ENCODE measurements around the gene HOXA2. TPM values are rescaled to one million over a fixed set of nuclear protein-coding genes. Genes with fewer than 3 reads are reported as not detected.

Gene HOXA2
- total RNA-seq, 2 experiments from 2014 or later, result 0.25 to 0.42 TPM

GRCh38 chr7:27142580-27143022 lies 40.1 kb upstream of the HOXA2 start:
- H3K9me3 ChIP-seq (ENCODE audit: low read length), result no peaks in the 10 kb centered on the region
- peaks cover 15% of the 10 kb centered on the region for H3K36me3 ChIP-seq (ENCODE audit: insufficient read depth, low read length)
- TF ChIP-seq CTCF (conservative IDR thresholded peaks at IDR 0.05; ENCODE audit: low read length) (no peak), EZH2phosphoT487 (IDR thresholded peaks at IDR 0.05; ENCODE audit: borderline replicate concordance, low read depth, low read length) (no peak)
- POLR2A ChIA-PET, result interaction anchor here (0.6 kb wide), 1 partner anchor 462 kb away, joined by 3 read pairs; no protein-coding TSS in a partner anchor
- intact Hi-C loops (cut with micrococcal nuclease; ENCODE audit: unreplicated experiment), result no loop called here
- DNase-seq (ENCODE audit: low spot score), result no peak
- CTCF ChIA-PET (ENCODE audit: unreplicated experiment), result no interaction called here
- H4K20me1 ChIP-seq (ENCODE audit: insufficient read depth, low read length), result no peaks in the 10 kb centered on the region
- no peak overlapping the region for H2AFZ ChIP-seq (ENCODE audit: low read length)
- no peaks in the 10 kb centered on the region for H3K4me1 ChIP-seq (ENCODE audit: insufficient read depth, low read length, poor library complexity, severe bottlenecking)
- no TSS peak for BruUV-seq (replicated peaks)
- H3K4me3 ChIP-seq (ENCODE audit: low read depth, low read length, poor library complexity, severe bottlenecking), result no peak overlapping the region
- H3K4me2 ChIP-seq (ENCODE audit: low read length), result peak overlapping the region; percentile 47; the same call in 1 of the 2 replicates
- H3K79me2 ChIP-seq (ENCODE audit: insufficient read depth, low read depth, low read length), result no peaks in the 10 kb centered on the region
- H3K27ac ChIP-seq (ENCODE audit: low read depth, low read length, poor library complexity, severe bottlenecking), result no peak overlapping the region
- H3K9me2 ChIP-seq (ENCODE audit: insufficient read depth, low read length), result no peaks in the 10 kb centered on the region

GRCh38 chr7:27141923-27142579 lies 39.6 kb upstream of the HOXA2 start:
- no TSS peak for BruUV-seq (replicated peaks)
- no peaks in the 10 kb centered on the region for H4K20me1 ChIP-seq (ENCODE audit: insufficient read depth, low read length)
- no peaks in the 10 kb centered on the region for H3K9me2 ChIP-seq (ENCODE audit: insufficient read depth, low read length)
- H3K36me3 ChIP-seq (ENCODE audit: insufficient read depth, low read length), result peaks cover 15% of the 10 kb centered on the region
- ChIA-PET POLR2A (interaction anchor here (0.8 kb wide), 1 partner anchor 10 kb away, joined by 3 read pairs; no protein-coding TSS in a partner anchor), CTCF (ENCODE audit: unreplicated experiment) (no interaction called here)
- no peak overlapping the region for H3K27ac ChIP-seq (ENCODE audit: low read depth, low read length, poor library complexity, severe bottlenecking)
- no peak for TF ChIP-seq CTCF (conservative IDR thresholded peaks at IDR 0.05; ENCODE audit: low read length)
- no peak for TF ChIP-seq EZH2phosphoT487 (IDR thresholded peaks at IDR 0.05; ENCODE audit: borderline replicate concordance, low read depth, low read length)
- H3K4me3 ChIP-seq (ENCODE audit: low read depth, low read length, poor library complexity, severe bottlenecking), result no peak overlapping the region
- H3K79me2 ChIP-seq (ENCODE audit: insufficient read depth, low read depth, low read length), result no peaks in the 10 kb centered on the region
- H3K4me1 ChIP-seq (ENCODE audit: insufficient read depth, low read length, poor library complexity, severe bottlenecking), result no peaks in the 10 kb centered on the region
- no peak overlapping the region for H3K4me2 ChIP-seq (ENCODE audit: low read length)
- intact Hi-C loops (cut with micrococcal nuclease; ENCODE audit: unreplicated experiment), result no loop called here
- DNase-seq (ENCODE audit: low spot score), result no peak
- H3K9me3 ChIP-seq (ENCODE audit: low read length), result no peaks in the 10 kb centered on the region
- H2AFZ ChIP-seq (ENCODE audit: low read length), result no peak overlapping the region

Measured in OCI-LY7 (cell line).